PC-3 (cell line): ENCODE measurements around the gene TMEM185B.

ENCODE experiments used
- EZH2 ChIP-seq: fragments of 300-600 bp; sonication (generic); IDR thresholded peaks from one replicate; pipeline ENCODE4 v1.6.1; 2017; ENCODE audit warnings: antibody characterized with exemption, mild to moderate bottlenecking, low read length; ENCODE audit not compliant: unreplicated experiment
- EZH2phosphoT487 ChIP-seq: fragments of 300-600 bp; sonication (generic); IDR thresholded peaks from 2 replicates; pipeline ENCODE4 v1.6.1; 2018; ENCODE audit warnings: mild to moderate bottlenecking, antibody characterized with exemption, low read length, borderline replicate concordance
- TF ChIP-seq, protein P1 (sequence below): fragments of 300-600 bp; sonication (generic); conservative IDR thresholded peaks from 2 replicates; pipeline ENCODE4 v1.5.1; 2017; ENCODE audit warnings: antibody characterized with exemption, low read depth, mild to moderate bottlenecking, low read length

DNA sequence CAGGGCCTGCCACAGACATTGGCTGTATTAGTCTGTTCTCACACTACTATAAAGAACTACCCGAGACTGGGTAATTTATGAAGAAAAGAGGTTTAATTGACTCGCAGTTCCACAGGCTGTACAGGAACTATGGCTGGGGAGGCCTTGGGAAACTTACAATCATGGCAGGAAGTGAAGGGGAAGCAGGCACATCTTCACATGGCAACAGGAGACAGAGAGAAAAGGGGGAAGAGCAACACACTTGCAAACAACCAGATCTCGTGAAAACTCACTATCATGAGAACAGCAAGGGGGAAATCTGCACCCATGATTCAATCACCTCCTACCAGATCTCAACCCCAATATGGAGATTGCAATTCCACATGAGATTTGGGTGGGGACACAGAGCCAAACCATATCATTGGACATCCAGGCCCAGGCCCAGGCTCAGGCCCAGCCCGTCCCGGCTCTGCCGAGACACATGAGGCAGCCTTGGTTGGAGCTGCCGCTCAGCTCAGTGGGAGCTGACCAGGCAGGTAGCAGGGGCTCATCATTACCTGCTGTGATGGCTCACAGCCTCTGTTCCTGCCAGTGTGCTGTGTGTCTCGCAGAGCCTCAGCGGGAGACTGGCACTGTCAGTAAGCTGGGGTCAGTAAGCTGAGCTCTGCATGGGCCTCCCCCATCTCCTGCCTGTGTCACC lies 20.8 kb upstream of the TMEM185B start:
- TF ChIP-seq EZH2 (no peak), EZH2phosphoT487 (no peak)
- TF ChIP-seq, protein P1, sequence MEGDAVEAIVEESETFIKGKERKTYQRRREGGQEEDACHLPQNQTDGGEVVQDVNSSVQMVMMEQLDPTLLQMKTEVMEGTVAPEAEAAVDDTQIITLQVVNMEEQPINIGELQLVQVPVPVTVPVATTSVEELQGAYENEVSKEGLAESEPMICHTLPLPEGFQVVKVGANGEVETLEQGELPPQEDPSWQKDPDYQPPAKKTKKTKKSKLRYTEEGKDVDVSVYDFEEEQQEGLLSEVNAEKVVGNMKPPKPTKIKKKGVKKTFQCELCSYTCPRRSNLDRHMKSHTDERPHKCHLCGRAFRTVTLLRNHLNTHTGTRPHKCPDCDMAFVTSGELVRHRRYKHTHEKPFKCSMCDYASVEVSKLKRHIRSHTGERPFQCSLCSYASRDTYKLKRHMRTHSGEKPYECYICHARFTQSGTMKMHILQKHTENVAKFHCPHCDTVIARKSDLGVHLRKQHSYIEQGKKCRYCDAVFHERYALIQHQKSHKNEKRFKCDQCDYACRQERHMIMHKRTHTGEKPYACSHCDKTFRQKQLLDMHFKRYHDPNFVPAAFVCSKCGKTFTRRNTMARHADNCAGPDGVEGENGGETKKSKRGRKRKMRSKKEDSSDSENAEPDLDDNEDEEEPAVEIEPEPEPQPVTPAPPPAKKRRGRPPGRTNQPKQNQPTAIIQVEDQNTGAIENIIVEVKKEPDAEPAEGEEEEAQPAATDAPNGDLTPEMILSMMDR: no peak
